ENCODE results near the gene TAF10. TPM values are rescaled to one million over a fixed set of nuclear protein-coding genes. Genes with fewer than 3 reads are reported as not detected.
A peak's percentile ranks its signal among the peaks of the same experiment; 100 is the strongest.

TAF10 gene
- total RNA-seq, 3 donors from 2014 or later: 84.0 to 135 (median 115) TPM

DNA sequence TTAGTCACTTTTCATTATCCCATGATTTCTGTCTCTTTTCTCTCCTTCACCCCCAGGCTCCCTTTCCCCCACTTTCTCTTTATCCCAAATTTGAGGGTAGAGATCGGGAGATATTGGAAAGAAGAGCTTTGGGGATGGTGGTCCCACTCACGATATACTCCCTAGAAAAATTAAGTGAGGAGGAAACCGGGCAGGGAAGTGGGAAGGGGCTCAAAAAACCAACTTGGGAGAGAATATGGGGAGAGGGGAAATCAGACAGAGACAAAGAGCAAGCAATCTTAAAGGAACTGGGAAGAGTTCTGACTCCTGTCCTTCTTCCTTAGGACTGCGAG, 44.5 kb upstream of the TAF10 start:
- no peaks in the 10 kb centered on the region for H3K9me3 ChIP-seq
- DNase-seq (no peak), ATAC-seq (no peak)
- intact Hi-C loops (cut with DNase I, micrococcal nuclease): no loop called here
- TF ChIP-seq, protein P1, sequence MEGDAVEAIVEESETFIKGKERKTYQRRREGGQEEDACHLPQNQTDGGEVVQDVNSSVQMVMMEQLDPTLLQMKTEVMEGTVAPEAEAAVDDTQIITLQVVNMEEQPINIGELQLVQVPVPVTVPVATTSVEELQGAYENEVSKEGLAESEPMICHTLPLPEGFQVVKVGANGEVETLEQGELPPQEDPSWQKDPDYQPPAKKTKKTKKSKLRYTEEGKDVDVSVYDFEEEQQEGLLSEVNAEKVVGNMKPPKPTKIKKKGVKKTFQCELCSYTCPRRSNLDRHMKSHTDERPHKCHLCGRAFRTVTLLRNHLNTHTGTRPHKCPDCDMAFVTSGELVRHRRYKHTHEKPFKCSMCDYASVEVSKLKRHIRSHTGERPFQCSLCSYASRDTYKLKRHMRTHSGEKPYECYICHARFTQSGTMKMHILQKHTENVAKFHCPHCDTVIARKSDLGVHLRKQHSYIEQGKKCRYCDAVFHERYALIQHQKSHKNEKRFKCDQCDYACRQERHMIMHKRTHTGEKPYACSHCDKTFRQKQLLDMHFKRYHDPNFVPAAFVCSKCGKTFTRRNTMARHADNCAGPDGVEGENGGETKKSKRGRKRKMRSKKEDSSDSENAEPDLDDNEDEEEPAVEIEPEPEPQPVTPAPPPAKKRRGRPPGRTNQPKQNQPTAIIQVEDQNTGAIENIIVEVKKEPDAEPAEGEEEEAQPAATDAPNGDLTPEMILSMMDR (IDR thresholded peaks at IDR 0.05): no peak
- no peaks in the 10 kb centered on the region for H3K36me3 ChIP-seq (ENCODE audit: low read depth)
- H3K4me1 ChIP-seq (ENCODE audit: low read depth): no peaks in the 10 kb centered on the region
- no peak overlapping the region for H3K4me3 ChIP-seq

DNA sequence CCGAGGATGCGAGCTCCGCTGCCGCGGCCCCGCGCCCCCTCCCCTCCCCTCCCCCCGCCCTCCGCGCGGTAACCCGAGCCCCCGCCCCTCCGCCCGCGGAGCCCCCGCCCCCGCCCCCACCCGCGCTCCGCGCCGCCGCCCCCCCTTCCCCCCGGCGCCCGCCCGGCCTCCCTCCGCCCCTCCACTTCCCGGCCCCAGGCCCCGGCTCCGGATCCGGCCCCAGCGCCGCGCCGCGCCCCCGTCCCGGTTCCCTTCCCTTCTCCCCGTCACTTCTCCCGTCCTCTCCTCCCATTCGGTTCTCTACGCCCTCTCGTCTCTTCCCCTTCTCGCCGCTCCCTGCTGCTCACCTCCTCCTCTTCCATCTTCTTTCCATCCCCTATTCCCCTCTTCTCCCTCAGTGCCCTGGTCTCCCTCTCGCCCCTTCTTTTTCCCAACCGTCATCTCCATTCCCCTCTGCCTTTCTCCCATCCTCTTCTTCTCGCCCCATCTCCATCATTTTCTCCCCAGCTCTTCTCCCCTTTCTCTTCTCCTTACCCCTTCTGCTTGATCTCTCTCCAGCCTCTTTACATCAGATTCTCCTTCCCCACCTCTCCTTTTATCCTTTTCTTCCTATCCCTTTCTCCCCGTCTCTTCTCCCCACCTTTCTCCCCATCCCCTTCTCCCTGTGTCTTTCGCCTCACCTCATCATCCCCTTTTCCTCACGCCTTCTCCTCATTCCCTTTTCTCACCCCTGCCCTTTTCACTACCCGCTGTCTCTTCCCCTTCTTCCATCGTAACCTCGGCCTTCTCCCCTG, 44.0 kb upstream of the TAF10 start, which contains the start of gene DCHS1:
DCHS1 (minus strand) TSS at position 20 of the 794 bp plus-strand sequence. CDS start 14,196 bp downstream, outside the sequence.
- TF ChIP-seq, protein P1 (IDR thresholded peaks at IDR 0.05): no peak
- Histone ChIP-seq H3K4me3 (no peak within 1 kb of the TSS), H3K4me1 (ENCODE audit: low read depth) (no peaks in the 10 kb centered on the region), H3K9me3 (no peaks in the 10 kb centered on the region), H3K36me3 (ENCODE audit: low read depth) (no peaks in the 10 kb centered on the region)
- ATAC-seq (peak; percentile 34), DNase-seq (peak in 2 of 3 donors; percentile 47 to 50)
- intact Hi-C loops (cut with DNase I, micrococcal nuclease): no loop called here

DNA sequence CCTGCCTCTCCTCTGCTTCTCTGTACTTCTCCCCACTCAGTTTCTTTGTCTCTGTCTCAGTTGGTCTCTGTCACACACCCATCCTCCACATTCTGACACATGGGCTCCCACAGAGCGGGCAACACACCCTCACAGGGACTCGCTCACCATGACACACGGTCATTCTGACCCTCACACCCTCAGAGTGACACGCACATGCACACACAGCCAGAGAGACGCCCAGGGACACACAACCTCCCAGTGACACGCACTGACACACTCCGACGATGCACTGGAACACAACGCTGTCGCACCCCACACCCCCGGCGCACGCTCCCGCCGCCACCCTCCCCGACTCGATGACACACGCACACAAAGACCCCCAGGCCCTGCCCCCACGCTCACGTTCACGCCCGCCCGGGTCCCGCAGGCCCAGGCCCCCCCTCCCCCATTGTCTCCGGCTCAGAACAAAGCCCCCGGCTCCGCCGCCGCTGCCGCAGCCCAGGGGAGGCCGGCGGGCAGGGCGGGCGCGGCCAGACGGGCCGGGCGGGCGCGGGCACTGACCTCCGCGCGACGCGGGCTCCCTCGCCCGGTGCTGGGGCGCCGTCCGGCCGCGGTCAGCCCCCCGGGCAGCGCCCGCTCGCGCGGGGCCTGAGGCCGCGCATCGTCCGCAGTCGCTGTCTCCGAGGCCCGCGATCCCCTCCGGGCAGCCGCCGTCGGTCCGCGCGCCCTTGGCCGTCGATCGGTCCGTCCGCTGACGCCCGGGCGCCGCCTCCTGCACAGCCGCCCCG, 43.2 kb upstream of the TAF10 start:
- intact Hi-C loops (cut with DNase I, micrococcal nuclease): no loop called here
- Histone ChIP-seq H3K4me1 (ENCODE audit: low read depth) (no peaks in the 10 kb centered on the region), H3K4me3 (no peak overlapping the region), H3K9me3 (no peaks in the 10 kb centered on the region), H3K36me3 (ENCODE audit: low read depth) (no peaks in the 10 kb centered on the region)
- TF ChIP-seq, protein P1 (IDR thresholded peaks at IDR 0.05): no peak
- DNase-seq (peak in 2 of 3 donors; percentile 38 to 54), ATAC-seq (peak; percentile 48)

DNA sequence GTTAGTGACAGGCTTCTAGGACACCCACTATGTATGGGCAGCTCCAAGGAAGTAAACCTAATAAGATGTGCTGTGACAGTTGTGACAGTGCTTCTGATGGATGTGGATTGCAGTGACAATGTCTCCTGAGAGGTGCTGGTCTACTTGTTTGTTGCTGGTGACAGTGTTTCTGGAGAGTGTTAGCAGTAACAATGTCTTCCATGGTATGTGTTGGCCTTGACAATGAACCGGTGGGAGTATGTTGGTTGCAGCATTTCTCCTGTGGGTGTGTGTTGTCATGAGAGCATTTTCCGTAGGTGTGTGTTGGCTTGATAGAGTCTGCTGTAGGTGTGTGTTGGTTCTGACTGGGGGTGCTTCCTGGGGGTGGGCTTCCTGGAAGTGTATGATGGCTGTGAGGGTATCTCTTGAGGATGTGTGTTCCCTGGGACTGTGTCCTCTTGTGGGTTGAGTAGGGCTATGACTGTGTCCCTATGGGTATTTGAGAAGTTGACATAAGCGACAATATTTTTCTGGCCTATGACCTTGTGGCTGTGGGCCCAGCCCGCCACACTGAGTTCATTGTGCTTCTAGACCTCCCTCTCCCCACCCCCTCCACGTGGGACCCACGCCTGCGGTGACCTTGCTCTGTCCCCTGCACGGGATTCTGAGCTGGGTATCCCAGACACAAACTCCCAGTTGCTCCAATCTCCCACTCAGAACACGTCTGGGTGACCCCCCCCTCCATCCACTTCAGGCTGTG, 42.4 kb upstream of the TAF10 start:
- Histone ChIP-seq H3K9me3 (no peaks in the 10 kb centered on the region), H3K4me1 (ENCODE audit: low read depth) (no peaks in the 10 kb centered on the region), H3K36me3 (ENCODE audit: low read depth) (no peaks in the 10 kb centered on the region), H3K4me3 (no peak overlapping the region)
- intact Hi-C loops (cut with DNase I, micrococcal nuclease): no loop called here
- ATAC-seq (peak; percentile 5), DNase-seq (no peak)
- TF ChIP-seq, protein P1 (IDR thresholded peaks at IDR 0.05): no peak

DNA sequence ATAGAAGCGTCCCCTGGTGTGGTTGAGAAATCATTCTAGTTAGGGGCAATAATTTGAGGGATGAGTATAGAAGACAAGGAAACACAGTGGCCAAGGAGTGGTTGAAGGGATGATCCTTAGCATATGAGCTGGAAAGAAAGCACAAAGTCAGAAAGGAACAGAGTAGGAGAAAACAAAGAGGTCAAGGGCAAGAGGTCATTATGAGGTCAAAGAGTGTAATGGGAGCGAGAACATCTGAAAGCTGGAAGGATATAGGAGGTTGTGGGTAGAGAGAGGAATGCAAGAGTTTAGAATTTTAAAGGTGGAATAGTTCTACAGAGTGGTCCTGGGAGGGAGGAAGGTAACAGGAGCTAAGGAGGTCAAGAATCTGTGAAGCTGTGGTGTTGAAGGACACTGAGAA, 41.6 kb upstream of the TAF10 start:
- Histone ChIP-seq H3K9me3 (no peaks in the 10 kb centered on the region), H3K36me3 (ENCODE audit: low read depth) (no peaks in the 10 kb centered on the region), H3K4me1 (ENCODE audit: low read depth) (no peaks in the 10 kb centered on the region), H3K4me3 (no peak overlapping the region)
- intact Hi-C loops (cut with DNase I, micrococcal nuclease): no loop called here
- TF ChIP-seq, protein P1 (IDR thresholded peaks at IDR 0.05): no peak
- DNase-seq (no peak), ATAC-seq (no peak)

All from mucosa of descending colon (tissue), 3 donors.